ENCODE measurements around the gene GCG.

Gene GCG

GRCh38 chr2:162198239-162198638 is 46.2 kb upstream of the GCG start:
- no peak overlapping the region for H3K4me3 ChIP-seq (ENCODE audit: low read depth, low read length)
- no peaks in the 10 kb centered on the region for H3K9me3 ChIP-seq (ENCODE audit: control insufficient read depth, insufficient read depth, low read depth, low read length)
- H3K27ac ChIP-seq (ENCODE audit: extremely low read depth, low read depth, low read length), result no peak overlapping the region
- no peaks in the 10 kb centered on the region for H3K36me3 ChIP-seq (ENCODE audit: control insufficient read depth in 2 of 2, insufficient read depth in 1 of 2, low read length in 2 of 2)
- POLR2A ChIA-PET, result no interaction called here
- CTCF ChIA-PET, result interaction anchor here (0.6 to 0.9 kb wide), 2 partner anchors 23 to 922 kb away, joined by 3 to 4 read pairs; no protein-coding TSS in a partner anchor
- H3K4me1 ChIP-seq (ENCODE audit: control insufficient read depth, insufficient read depth, low read length), result no peaks in the 10 kb centered on the region
- TF ChIP-seq ZFP41 (tag by site-specific recombination; IDR thresholded peaks at IDR 0.05; ENCODE audit: borderline replicate concordance), result no peak
- TF ChIP-seq ZSCAN5A (tag by site-specific recombination; IDR thresholded peaks at IDR 0.05), result no peak
- TF ChIP-seq PRDM2 (tag by site-specific recombination; IDR thresholded peaks at IDR 0.05; ENCODE audit: borderline replicate concordance), result no peak
- TF ChIP-seq ZBTB7A (tag by site-specific recombination; IDR thresholded peaks at IDR 0.05; ENCODE audit: low read depth), result no peak
- no peak for TF ChIP-seq ZNF639 (tag by site-specific recombination; IDR thresholded peaks at IDR 0.05)
- no peak for TF ChIP-seq ZNF677 (tag by site-specific recombination; IDR thresholded peaks at IDR 0.05)
- no peak for TF ChIP-seq HOXA7 (CRISPR knock-in tag; IDR thresholded peaks at IDR 0.05; ENCODE audit: borderline replicate concordance)
- no peak for TF ChIP-seq ZFP69B (tag by site-specific recombination; IDR thresholded peaks at IDR 0.05)
- TF ChIP-seq ZNF670 (tag by site-specific recombination; IDR thresholded peaks at IDR 0.05; ENCODE audit: low read depth), result no peak
- TF ChIP-seq ZNF501 (tag by site-specific recombination; IDR thresholded peaks at IDR 0.05), result no peak
- no peak for TF ChIP-seq ZNF692 (tag by site-specific recombination; IDR thresholded peaks at IDR 0.05)

GRCh38 chr2:162197069-162197825 is 45.2 kb upstream of the GCG start:
- POLR2A ChIA-PET, result no interaction called here
- CTCF ChIA-PET, result interaction anchor here (0.8 to 0.9 kb wide), 2 partner anchors 23 to 101 kb away, joined by 4 read pairs; no protein-coding TSS in a partner anchor
- Histone ChIP-seq H3K36me3 (ENCODE audit: control insufficient read depth in 2 of 2, insufficient read depth in 1 of 2, low read length in 2 of 2) (no peaks in the 10 kb centered on the region), H3K4me3 (ENCODE audit: low read depth, low read length) (no peak overlapping the region), H3K9me3 (ENCODE audit: control insufficient read depth, insufficient read depth, low read depth, low read length) (no peaks in the 10 kb centered on the region), H3K27ac (ENCODE audit: extremely low read depth, low read depth, low read length) (no peak overlapping the region), H3K4me1 (ENCODE audit: control insufficient read depth, insufficient read depth, low read length) (no peaks in the 10 kb centered on the region)
- TF ChIP-seq PATZ1 (tag by site-specific recombination; IDR thresholded peaks at IDR 0.05), result no peak
